Inferior parietal cortex (tissue), 1 donor: ENCODE data around the gene ACSF2.
"Not testable (repeated sequence)": the region's sequence is repeated elsewhere in the genome, so short reads cannot be mapped to it uniquely, and the experiment has no call there.

Source experiments
- DNase-seq: peaks from one replicate; pipeline ENCODE4 v3.0.0-alpha.2; 2016; ENCODE audit errors: extremely low spot score

ACSF2 gene

DNA sequence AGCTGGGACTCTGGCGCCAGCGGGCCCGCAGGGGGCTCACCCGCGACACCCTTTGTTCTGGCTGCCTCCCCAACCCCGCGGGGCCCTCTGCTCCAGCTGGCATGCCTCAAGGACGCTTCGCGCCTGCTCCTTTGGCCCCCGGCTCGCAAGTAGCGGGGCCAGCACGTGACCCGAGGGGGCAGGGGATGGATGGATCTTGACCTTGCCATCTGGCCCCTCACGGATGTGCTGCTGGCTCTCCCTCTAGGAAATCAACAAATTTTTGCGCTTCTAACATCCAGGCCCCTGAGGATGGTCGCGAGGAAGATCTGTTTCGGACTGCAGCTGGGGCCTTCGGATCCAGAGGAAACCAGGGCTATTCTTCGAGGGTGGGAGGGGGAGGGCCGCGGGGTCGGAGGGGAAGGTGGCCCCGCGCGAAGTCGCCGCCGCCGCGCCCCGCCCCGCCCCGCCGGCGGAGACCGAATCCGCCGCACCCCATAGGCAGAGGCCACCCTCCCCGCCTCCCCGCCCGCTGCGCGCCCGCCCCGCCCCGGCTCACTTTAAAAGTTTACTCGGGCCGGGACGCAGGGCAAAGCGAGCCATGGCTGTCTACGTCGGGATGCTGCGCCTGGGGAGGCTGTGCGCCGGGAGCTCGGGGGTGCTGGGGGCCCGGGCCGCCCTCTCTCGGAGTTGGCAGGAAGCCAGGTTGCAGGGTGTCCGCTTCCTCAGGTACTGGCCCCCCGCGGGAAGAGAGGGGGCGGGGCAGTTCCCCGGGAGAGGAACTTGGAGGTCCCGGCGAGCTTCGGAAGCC, at the start of gene ACSF2:
Gene ACSF2 (plus strand): TSS at position 537 of the 790 bp plus-strand sequence. CDS start 44 bp downstream, at position 581.
- no peak for DNase-seq

GRCh38 chr17:50379351-50380132, 46.5 kb upstream of the ACSF2 start:
- DNase-seq, result no peak

- no peak for DNase-seq
Observed at GRCh38 chr17:50380369-50381259, 45.4 kb upstream of the ACSF2 start.

- no peak for DNase-seq
Observed at GRCh38 chr17:50381260-50381815, 44.7 kb upstream of the ACSF2 start.

- no peak for DNase-seq
Observed at GRCh38 chr17:50381920-50382319, 44.1 kb upstream of the ACSF2 start.

DNA sequence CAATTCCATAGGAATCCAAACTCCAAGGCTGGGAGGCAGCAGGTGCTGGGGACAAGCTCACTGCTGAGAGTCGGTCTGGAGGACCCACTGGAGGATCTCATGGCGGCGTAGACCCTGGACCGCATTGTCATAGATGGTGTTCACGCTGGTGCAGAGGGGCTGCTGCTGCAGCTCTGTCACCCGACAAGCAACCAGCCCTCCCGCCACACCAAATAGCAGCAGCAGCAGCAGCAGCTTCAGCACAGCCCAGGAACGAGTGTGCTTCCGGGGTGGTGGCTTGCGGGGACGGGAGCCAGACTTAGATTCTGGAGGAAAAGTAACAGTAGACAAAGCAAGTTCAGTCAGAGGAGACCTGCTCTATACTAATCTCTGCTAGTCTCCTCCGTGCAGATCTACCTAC, 43.1 kb upstream of the ACSF2 start:
- no peak for DNase-seq

DNA sequence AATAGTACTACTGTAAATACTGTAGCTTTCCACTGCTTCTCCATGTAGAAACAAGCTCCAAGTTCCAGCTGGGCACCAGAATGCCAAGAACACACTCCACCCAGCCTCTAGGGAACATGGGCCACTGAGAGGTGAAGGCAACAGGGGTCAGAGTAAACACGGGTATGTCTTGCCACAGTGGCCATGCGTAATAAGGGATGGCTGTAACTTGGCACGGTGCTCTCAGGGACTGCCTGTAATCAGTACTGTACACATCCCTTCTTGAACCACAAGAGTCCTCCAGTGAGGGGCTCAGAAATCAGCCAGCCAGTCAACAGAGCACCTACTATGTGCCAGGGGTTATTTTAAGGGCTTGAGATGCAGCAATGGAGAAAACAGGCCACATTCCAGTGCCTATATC, 39.5 kb upstream of the ACSF2 start:
- DNase-seq, result no peak

DNA sequence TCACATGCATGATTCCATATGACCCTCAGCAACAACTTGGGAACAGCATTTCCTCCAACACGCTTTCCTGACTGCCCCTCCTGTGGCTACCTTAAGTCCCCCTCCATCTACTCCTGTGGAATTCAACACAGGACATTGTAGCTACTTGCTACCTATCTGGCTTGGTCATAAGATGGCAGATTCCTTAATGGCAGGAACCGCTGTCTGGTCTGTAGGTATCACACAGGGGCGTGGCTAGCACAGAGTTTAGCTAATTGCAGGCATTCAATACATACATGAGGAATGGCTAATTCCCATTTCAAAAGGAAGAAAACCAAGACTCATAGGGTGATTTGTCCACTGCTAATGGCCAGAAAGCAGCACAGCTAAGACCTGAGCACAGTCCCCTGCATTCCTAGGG, 37.3 kb upstream of the ACSF2 start:
- DNase-seq, result no peak

- no peak for DNase-seq
Observed at GRCh38 chr17:50389534-50389933, 36.5 kb upstream of the ACSF2 start.

DNA sequence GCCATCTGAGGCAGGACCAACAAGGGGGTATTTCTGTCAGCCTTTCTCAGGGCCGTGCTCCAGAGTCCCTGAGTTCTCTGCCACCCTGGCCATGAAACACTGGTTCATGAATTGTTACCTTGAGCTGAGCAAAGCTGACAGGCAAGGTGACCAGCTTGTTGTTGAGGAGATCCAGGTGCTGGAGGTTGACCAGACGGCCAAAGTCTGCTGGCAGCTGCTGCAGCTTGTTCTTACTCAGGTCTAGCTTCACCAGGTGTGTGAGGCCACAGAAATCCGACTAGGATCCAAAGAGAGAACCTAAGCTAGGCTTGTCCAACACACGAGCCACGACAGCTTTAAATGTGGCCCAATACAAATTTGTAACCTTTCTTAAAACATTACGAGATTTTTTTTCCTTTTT, 33.4 kb upstream of the ACSF2 start:
- no peak for DNase-seq

DNA sequence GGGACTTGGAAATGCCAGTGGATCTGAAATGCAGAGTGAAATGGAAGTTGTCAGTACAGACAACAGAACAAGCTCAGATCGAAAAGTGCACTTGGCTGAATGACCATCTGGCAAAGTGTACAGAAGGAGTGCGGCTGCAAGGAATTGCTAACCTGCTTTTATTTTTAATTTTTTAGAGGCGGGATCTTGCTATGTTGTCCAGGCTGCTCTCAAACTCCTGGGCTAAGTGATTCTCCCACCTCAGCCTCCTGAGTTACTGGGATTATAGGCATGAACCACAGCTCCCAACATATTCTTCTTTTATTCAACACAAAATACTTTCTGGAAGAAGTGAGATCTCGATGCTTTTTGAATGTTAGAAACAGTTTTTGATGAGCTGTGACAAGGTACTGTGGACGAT, 32.3 kb upstream of the ACSF2 start:
- no peak for DNase-seq

- DNase-seq, result no peak
Observed at GRCh38 chr17:50394711-50395110, 31.3 kb upstream of the ACSF2 start.

DNA sequence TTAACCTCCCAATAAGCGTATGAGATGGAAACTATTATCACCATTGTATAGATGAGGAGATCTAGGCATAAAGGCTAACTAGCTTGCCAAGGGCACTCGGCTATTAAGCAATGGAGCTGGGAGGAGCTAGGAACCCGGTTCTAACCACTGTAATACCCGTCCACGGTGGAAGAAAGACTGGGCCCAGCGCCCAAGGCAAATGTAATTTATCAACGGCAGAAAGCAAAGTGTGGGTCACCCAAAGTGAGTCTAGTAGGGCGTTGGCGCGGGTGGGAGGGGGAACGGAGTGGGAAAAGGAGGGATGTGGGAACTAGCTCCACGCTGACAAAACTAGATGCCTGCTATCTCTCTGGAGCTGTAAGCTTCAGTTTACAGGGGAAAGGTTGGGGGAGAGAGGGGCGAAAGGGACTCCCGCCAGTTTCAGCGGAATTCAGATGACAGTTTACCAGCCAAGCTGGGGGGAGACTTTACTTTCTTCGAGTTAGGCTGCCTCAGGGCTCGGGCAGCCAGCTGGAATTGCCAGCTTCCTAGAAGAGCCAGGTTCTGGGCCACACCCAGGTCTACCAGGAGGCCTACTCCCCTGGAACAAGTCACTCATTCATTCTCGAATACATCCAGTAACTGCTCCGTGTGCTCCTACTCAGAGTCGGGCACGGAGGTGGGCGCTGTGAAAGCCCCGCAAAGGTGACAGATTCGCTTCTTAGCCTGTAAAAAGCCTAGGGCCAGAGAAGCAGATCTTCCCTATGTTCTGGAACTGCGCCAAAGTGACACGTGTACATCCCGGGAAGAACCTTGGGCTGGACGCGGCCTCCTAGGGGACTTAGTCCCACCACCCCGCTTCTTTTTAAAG, 29.5 kb upstream of the ACSF2 start:
- DNase-seq, result peak; percentile 14

DNA sequence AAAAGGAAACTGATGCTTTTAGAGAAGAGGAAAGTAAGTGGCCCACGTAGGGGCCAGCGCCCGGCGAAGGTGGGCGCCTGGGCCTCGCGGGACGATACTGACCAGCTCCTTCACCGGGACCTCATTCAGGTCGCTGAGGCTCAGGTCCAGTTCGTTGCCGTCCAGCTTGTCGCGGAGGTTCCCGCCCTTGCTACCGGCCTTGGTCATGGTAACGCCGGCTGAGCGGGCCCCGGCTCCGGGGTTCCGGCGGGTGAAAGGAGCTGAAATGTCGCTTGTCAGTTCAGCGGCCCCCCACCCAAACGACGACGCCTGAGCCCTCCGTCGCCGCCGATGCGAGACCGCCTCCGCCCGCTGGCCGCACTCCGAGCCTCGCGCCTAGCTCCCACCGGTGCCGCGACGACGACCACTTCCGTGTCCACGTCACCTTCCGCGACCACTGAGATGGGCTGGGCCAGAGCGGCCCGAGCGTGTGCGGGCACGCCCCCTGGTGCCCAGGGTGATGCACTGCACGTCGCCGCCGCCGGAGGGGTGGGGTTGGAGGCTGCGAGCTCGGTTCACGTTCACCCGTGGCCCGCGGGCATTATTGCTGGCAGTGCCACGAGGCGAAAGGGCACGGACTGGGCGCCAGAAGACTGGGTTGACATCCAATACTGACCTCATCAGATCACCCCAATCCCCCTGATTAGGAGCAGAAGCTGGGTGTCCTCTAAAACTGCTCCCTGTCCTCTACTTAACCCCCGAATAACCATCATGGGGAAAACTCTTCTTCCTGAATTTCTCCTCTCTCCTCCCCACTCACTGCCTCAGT, 28.7 kb upstream of the ACSF2 start, which contains the start of gene LRRC59:
Gene LRRC59 (minus strand): TSS at position 413 of the 808 bp plus-strand sequence. CDS start 206 bp downstream, at position 207.
- peak; percentile 79 for DNase-seq

GRCh38 chr17:50397919-50398285, 28.1 kb upstream of the ACSF2 start:
- no peak for DNase-seq

DNA sequence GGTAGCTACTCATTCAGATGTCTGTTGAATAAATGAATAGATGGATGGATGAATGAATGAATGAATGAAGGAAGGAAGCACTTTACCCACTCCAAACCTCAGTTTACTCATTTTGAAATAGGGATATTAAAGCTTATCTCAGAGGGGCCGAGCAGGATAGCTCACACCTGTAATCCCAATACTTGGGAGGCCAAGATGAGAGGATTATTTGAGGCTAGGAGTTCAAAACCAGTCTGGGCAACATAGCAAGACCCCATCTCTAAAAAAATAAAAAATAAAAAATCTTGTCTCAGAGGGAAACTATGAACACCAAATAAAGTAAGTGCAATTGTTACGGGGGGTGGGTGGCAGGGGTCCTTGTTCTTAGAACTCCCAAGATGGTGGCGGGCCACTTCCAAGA, 27.3 kb upstream of the ACSF2 start:
- DNase-seq, result not testable (repeated sequence)

- not testable (repeated sequence) for DNase-seq
Observed at GRCh38 chr17:50399591-50399990, 26.4 kb upstream of the ACSF2 start.

DNA sequence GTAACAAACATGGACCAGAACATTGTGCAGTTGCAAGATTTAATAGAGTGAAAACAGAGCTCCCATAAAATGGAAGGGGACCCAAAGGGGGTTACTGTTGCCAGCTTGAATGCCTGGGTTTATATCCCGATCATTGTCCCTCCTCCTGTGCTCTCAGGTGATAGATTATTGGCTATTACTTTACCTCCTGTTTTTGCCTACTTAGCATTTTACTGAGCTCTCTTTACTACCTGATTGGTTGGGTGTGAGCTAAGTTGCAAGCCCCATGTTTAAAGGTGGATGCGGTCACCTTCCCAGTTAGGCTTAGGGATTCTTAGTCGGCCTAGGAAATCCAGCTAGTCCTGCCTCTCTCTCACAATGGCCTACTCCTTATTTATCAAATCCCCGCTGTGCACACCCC, 20.7 kb upstream of the ACSF2 start:
- DNase-seq, result not testable (repeated sequence)

DNA sequence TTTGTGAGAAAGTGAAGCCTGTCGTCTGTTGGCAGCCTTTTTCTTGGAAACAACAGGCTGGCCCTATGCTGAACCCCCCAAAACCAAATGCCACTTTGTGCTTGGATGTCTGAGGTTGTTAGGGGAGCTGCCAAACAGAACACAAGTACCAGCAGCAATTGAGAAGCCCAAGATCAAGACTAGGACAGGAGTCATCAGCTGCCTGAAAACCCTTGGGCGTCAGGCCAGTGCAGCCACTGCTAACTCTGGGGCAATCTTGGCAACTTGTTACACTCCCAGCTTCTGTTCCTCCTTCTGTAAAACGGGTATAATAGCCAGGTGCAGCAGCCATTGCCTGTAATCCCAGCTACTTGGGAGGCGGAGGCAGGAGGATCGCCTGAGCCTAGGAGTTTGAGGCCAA, 19.4 kb upstream of the ACSF2 start:
- DNase-seq, result no peak

- no peak for DNase-seq
Observed at GRCh38 chr17:50407921-50408320, 18.1 kb upstream of the ACSF2 start.
